Neural crest cell (in vitro differentiated cells): Measurements from ENCODE around the gene PSKH1. TPM values are rescaled to one million over a fixed set of nuclear protein-coding genes. Genes with fewer than 3 reads are reported as not detected.
A peak's percentile ranks its signal among the peaks of the same experiment; 100 is the strongest.

Source experiments
- DNase-seq: peaks from one replicate; pipeline ENCODE4 v3.0.0; 2021; ENCODE audit warnings: low read depth, mixed read lengths, low spot score
- H3K27ac Mint-ChIP-seq: one replicate; pipeline ENCODE4 v1.8.0; 2021; ENCODE audit warnings: mild to moderate bottlenecking, mixed read lengths; ENCODE audit not compliant: unreplicated experiment
- H3K27me3 Mint-ChIP-seq: 2 replicates; pipeline ENCODE4 v1.8.0; 2021; ENCODE audit warnings: low read depth, mild to moderate bottlenecking, mixed read lengths
- H3K36me3 Mint-ChIP-seq: 2 replicates; pipeline ENCODE4 v1.8.0; 2021; ENCODE audit warnings: low read depth, mild to moderate bottlenecking, mixed read lengths
- H3K4me1 Mint-ChIP-seq: 2 replicates; pipeline ENCODE4 v1.8.0; 2021; ENCODE audit warnings: mixed read lengths
- H3K4me3 Mint-ChIP-seq: one replicate; pipeline ENCODE4 v1.8.0; 2021; ENCODE audit warnings: mild to moderate bottlenecking, mixed read lengths
- H3K9me3 Mint-ChIP-seq: 2 replicates; pipeline ENCODE4 v1.8.0; 2021; ENCODE audit warnings: mixed read lengths
- CTCF ChIP-seq: fragments of 200-600 bp; sonication (generic); conservative IDR thresholded peaks from 2 replicates; pipeline ENCODE4 v1.5.0; 2021; ENCODE audit warnings: antibody characterized with exemption, mild to moderate bottlenecking
- total RNA-seq: library from RNA; stranded (reverse); gene quantifications from 2 replicates; pipeline ENCODE4 v1.2.1, GENCODE V29; 2021

PSKH1 gene
- total RNA-seq, 1 donor from 2014 or later, result 41.5 TPM

- Mint-ChIP-seq H3K4me3 (peak overlapping the region; percentile 23), H3K4me1 (no peaks in the 10 kb centered on the region), H3K36me3 (no peaks in the 10 kb centered on the region), H3K27me3 (no peaks in the 10 kb centered on the region), H3K9me3 (no peaks in the 10 kb centered on the region), H3K27ac (no peak overlapping the region)
- peak; percentile 85 for TF ChIP-seq CTCF
- peak; percentile 69 for DNase-seq
Observed at GRCh38 chr16:67928561-67929364, 35.7 kb downstream of the PSKH1 start.

GRCh38 chr16:67930191-67930590 lies 37.1 kb downstream of the PSKH1 start:
- H3K4me1 Mint-ChIP-seq, result peaks cover 13% of the 10 kb centered on the region
- H3K4me3 Mint-ChIP-seq, result no peak overlapping the region
- no peaks in the 10 kb centered on the region for H3K36me3 Mint-ChIP-seq
- H3K9me3 Mint-ChIP-seq, result no peaks in the 10 kb centered on the region
- H3K27me3 Mint-ChIP-seq, result peaks cover 4% of the 10 kb centered on the region
- H3K27ac Mint-ChIP-seq, result no peak overlapping the region
- DNase-seq, result no peak
- TF ChIP-seq CTCF, result no peak

DNA sequence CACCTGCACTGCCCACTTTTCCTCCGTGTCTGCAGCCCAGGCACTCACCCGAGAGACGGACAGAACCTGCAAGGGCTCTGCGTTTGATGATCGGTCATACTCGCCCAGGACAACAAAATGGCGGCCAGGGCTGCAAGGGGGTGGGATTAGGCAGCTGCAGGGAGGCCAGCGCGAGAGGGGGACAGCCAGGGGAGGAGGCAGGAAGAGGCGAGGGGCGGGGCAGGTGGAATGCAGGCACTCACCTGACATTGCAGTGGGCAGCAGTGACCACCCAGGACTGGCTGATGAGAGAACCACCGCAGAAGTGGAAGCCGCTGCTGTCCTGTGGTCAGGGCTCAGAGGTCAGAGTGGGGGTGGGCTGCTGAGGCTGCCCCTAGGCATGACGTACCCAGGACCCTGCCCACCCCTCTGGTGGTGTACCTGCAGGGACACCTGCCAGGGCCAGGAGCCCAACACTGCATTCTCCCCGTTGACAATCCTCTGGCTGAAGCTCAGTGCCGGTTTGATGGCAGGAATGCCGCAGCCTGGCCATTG lies 37.7 kb downstream of the PSKH1 start:
- no peak overlapping the region for H3K27ac Mint-ChIP-seq
- TF ChIP-seq CTCF, result no peak
- H3K27me3 Mint-ChIP-seq, result peaks cover 6% of the 10 kb centered on the region
- H3K4me1 Mint-ChIP-seq, result peaks cover 19% of the 10 kb centered on the region
- H3K9me3 Mint-ChIP-seq, result no peaks in the 10 kb centered on the region
- H3K36me3 Mint-ChIP-seq, result peaks cover 2% of the 10 kb centered on the region
- DNase-seq, result no peak
- peak overlapping the region; percentile 76 for H3K4me3 Mint-ChIP-seq

GRCh38 chr16:67931712-67932461 lies 38.8 kb downstream of the PSKH1 start, which contains the start of gene CTRL:
TSS of gene CTRL (minus strand) at chr16:67931862. CDS start at chr16:67931852, 10 bp downstream.
- DNase-seq, result no peak
- peaks cover 3% of the 10 kb centered on the region for H3K36me3 Mint-ChIP-seq
- peaks cover 24% of the 10 kb centered on the region for H3K4me1 Mint-ChIP-seq
- no peaks in the 10 kb centered on the region for H3K9me3 Mint-ChIP-seq
- peaks cover 7% of the 10 kb centered on the region for H3K27me3 Mint-ChIP-seq
- TF ChIP-seq CTCF, result peak; percentile 35
- H3K27ac Mint-ChIP-seq, result no peak within 1 kb of the TSS
- peak within 1 kb of the TSS; percentile 76 for H3K4me3 Mint-ChIP-seq

GRCh38 chr16:67932462-67932840 lies 39.4 kb downstream of the PSKH1 start:
- H3K4me1 Mint-ChIP-seq, result peaks cover 29% of the 10 kb centered on the region
- peak overlapping the region; percentile 47 for H3K4me3 Mint-ChIP-seq
- H3K9me3 Mint-ChIP-seq, result no peaks in the 10 kb centered on the region
- H3K27me3 Mint-ChIP-seq, result peaks cover 7% of the 10 kb centered on the region
- peaks cover 3% of the 10 kb centered on the region for H3K36me3 Mint-ChIP-seq
- no peak for DNase-seq
- no peak overlapping the region for H3K27ac Mint-ChIP-seq
- no peak for TF ChIP-seq CTCF
